GM12865 (cell line): ENCODE data around the gene PDLIM7.

Experiments
- DNase-seq: peaks from one replicate; pipeline ENCODE4 v3.0.0; 2010; ENCODE audit warnings: low read depth
- H3K4me3 ChIP-seq: 2 replicates; pipeline ENCODE4 v1.5.1; 2011; ENCODE audit warnings: mild to moderate bottlenecking, low read depth, low read length, control low read depth
- TF ChIP-seq, protein P1 (sequence below): IDR thresholded peaks from 2 replicates; pipeline ENCODE4 v1.5.1; 2011; ENCODE audit warnings: low read length, control low read depth, low read depth, inconsistent platforms; ENCODE audit not compliant: insufficient read depth; ENCODE audit errors: missing control alignments

PDLIM7 gene

DNA sequence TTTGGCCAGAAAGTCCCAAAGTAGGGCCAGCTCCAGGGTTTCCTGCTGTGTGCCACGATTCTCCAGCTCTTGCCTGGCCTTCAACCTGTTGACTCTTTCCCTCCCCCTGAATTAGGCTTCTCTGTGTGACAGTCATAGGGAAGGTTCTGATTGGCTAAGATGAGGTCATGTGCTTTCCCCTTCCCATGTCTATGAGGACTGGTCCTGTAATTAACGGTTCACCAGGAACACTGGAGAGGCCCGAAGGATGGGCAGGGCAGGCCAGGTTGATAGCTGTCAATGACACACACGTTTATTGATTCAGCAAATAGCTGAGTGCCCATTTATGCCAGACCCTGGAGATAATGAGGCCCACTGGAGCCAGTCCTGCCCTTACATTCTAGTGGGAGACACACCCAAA lies 59.8 kb downstream of the PDLIM7 start:
- no peak overlapping the region for H3K4me3 ChIP-seq
- TF ChIP-seq, protein P1, sequence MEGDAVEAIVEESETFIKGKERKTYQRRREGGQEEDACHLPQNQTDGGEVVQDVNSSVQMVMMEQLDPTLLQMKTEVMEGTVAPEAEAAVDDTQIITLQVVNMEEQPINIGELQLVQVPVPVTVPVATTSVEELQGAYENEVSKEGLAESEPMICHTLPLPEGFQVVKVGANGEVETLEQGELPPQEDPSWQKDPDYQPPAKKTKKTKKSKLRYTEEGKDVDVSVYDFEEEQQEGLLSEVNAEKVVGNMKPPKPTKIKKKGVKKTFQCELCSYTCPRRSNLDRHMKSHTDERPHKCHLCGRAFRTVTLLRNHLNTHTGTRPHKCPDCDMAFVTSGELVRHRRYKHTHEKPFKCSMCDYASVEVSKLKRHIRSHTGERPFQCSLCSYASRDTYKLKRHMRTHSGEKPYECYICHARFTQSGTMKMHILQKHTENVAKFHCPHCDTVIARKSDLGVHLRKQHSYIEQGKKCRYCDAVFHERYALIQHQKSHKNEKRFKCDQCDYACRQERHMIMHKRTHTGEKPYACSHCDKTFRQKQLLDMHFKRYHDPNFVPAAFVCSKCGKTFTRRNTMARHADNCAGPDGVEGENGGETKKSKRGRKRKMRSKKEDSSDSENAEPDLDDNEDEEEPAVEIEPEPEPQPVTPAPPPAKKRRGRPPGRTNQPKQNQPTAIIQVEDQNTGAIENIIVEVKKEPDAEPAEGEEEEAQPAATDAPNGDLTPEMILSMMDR = no peak
- no peak for DNase-seq

DNA sequence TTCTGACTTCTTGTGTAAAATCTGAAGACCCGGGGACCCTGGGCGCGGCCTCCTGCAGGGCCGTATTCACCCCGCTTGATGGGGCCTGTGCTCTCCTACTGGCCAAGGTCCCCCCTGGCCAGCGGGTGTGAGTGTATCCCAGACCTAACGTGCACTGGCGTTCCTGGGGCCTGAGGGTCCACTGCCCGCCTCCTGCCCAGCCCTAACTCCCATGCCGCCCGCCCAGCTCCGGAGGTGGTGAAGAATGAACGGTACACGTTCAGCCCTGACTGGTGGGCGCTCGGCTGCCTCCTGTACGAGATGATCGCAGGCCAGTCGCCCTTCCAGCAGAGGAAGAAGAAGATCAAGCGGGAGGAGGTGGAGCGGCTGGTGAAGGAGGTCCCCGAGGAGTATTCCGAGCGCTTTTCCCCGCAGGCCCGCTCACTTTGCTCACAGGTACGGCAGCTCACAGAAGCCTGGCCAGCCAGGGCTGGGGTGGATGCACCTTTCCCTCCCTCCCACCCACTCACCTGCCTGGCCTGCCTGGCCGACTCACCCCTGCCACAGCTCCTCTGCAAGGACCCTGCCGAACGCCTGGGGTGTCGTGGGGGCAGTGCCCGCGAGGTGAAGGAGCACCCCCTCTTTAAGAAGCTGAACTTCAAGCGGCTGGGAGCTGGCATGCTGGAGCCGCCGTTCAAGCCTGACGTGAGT lies 61.4 kb downstream of the PDLIM7 start:
- no peak for DNase-seq
- TF ChIP-seq, protein P1 = no peak
- H3K4me3 ChIP-seq = no peak overlapping the region

GRCh38 chr5:177434942-177435738 lies 62.3 kb downstream of the PDLIM7 start:
- DNase-seq = no peak
- no peak overlapping the region for H3K4me3 ChIP-seq
- TF ChIP-seq, protein P1 = no peak

GRCh38 chr5:177434437-177434836 lies 63.0 kb downstream of the PDLIM7 start:
- TF ChIP-seq, protein P1 = no peak
- H3K4me3 ChIP-seq = no peak overlapping the region
- peak; percentile 7 for DNase-seq

DNA sequence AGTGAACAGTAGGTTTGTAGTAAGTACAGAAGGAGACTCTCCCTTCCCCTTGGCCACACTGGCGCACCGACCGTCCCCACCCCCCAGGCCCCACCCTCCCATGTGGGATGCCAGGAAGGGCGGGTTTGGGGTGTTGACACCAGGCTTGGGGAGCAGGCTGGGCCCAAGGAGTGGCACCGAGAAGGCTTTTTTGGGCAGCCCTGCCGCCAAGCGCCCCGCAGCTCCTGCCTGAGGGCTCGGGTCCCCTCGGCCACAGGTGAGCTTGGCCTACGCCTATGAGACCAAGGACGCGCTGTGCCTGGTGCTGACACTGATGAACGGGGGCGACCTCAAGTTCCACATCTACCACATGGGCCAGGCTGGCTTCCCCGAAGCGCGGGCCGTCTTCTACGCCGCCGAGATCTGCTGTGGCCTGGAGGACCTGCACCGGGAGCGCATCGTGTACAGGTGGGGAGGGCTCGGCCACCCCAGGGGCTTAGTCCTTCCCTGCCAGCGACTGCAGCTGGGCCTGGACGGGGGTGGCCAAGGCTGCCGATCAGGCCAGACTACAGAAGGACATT lies 63.7 kb downstream of the PDLIM7 start:
- H3K4me3 ChIP-seq = no peak overlapping the region
- TF ChIP-seq, protein P1 = no peak
- no peak for DNase-seq
